GM21390 (cell line): Measurements from ENCODE around the gene CLSTN3.

Source experiments
- ATAC-seq: cut with Tn5 transposase; IDR thresholded peaks from one replicate; pipeline ENCODE4 v1.9.1; 2021; ENCODE audit not compliant: unreplicated experiment

Gene CLSTN3

GRCh38 chr12:7129872-7130691 lies at the start of gene CLSTN3:
Gene CLSTN3, plus strand, starts transcription at chr12:7130371. Its CDS starts 278 bp downstream, at chr12:7130649.
- peak; percentile 63 for ATAC-seq

GRCh38 chr12:7081037-7081436 lies 49.1 kb upstream of the CLSTN3 start:
- no peak for ATAC-seq

GRCh38 chr12:7083125-7083524 lies 47.0 kb upstream of the CLSTN3 start:
- ATAC-seq, result no peak

- no peak for ATAC-seq
Observed at GRCh38 chr12:7089196-7089871, 40.8 kb upstream of the CLSTN3 start.

- ATAC-seq, result no peak
Observed at GRCh38 chr12:7090222-7090998, 39.8 kb upstream of the CLSTN3 start.

GRCh38 chr12:7091171-7091570 lies 39.0 kb upstream of the CLSTN3 start:
- no peak for ATAC-seq

- ATAC-seq, result no peak
Observed at GRCh38 chr12:7091660-7092228, 38.4 kb upstream of the CLSTN3 start.

GRCh38 chr12:7092229-7092985 lies 37.8 kb upstream of the CLSTN3 start, which contains the start of gene C1R:
Gene C1R, minus strand, starts transcription at chr12:7092445. Its CDS starts 57 bp downstream, at chr12:7092388.
- no peak for ATAC-seq

- ATAC-seq, result no peak
Observed at GRCh38 chr12:7092986-7093460, 37.1 kb upstream of the CLSTN3 start.

- ATAC-seq, result no peak
Observed at GRCh38 chr12:7093486-7093885, 36.7 kb upstream of the CLSTN3 start.

GRCh38 chr12:7093892-7094291 lies 36.3 kb upstream of the CLSTN3 start:
- ATAC-seq, result no peak

GRCh38 chr12:7096006-7096932 lies 33.9 kb upstream of the CLSTN3 start:
- no peak for ATAC-seq

- no peak for ATAC-seq
Observed at GRCh38 chr12:7096979-7097378, 33.2 kb upstream of the CLSTN3 start.

GRCh38 chr12:7099290-7099996 lies 30.7 kb upstream of the CLSTN3 start:
- no peak for ATAC-seq

GRCh38 chr12:7100239-7100638 lies 29.9 kb upstream of the CLSTN3 start:
- no peak for ATAC-seq

GRCh38 chr12:7101047-7101693 lies 29.0 kb upstream of the CLSTN3 start:
- no peak for ATAC-seq

- no peak for ATAC-seq
Observed at GRCh38 chr12:7101694-7102131, 28.5 kb upstream of the CLSTN3 start.

GRCh38 chr12:7102582-7102981 lies 27.6 kb upstream of the CLSTN3 start:
- ATAC-seq, result no peak
